ENCODE results near the gene FTH1.
A peak's percentile ranks its signal among the peaks of the same experiment; 100 is the strongest.
"Not testable (repeated sequence)": the region's sequence is repeated elsewhere in the genome, so short reads cannot be mapped to it uniquely, and the experiment has no call there.

The FTH1 gene

DNA sequence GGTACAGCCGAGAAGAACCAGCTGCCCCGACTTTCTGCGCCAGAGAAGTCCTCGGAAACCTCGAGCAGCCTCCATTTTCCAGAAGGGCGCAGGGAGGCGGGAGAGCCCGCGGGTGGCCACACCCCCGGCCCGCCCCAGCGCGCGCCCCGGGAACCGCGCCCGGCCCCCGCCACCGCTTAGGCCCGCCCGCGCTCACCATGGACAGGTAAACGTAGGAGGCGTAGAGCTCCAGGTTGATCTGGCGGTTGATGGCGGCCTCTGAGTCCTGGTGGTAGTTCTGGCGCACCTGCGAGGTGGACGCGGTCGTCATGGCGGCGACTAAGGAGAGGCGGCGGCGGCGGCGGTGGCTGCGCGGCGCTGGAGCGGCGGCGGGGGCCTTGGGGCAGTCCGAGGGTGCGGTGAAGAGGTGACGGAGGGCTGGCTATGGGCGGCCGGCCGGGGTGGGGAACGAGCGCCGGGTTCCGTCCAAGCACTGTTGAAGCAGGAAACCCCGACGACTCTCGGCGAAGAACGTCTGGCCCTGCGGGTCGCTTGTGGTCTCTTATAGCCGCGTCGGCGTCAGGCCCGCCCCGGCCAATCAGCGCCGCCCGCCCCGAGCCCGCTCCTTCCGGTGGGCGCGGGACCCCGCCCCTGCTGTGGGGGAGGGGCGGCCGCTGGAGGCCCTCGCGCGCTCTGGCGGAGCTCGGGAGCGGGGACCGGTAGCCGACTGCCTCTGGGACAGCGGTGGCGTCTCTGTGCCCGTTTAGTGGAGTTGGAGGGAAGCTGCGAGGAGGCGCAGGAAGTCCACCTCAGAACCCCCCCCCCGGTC, at the start of gene FTH1:
TSS of gene FTH1 (minus strand) at position 519 of the 808 bp plus-strand sequence. CDS start at position 310, 209 bp downstream.
- peak; percentile 87 for DNase-seq (ENCODE audit: low spot score)

DNA sequence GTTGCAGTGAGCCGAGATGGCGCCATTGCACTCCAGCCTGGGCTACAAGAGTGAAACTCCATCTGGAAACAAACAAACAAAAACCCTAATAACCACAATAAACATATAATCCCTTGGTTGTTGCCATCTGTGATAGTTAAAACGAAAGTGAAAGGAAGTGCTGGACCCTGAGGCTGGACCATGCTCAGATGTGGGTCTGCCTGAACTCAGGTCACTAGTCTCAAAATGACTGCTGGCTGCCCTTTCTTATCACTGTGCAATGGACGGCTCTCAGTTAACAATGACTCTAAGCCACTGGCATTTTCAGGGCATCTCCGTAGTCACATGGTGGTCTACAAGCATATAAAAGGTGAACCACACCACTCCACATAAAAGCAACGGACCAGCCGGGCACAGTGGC, 48.2 kb upstream of the FTH1 start:
- no peak for DNase-seq (ENCODE audit: low spot score)

DNA sequence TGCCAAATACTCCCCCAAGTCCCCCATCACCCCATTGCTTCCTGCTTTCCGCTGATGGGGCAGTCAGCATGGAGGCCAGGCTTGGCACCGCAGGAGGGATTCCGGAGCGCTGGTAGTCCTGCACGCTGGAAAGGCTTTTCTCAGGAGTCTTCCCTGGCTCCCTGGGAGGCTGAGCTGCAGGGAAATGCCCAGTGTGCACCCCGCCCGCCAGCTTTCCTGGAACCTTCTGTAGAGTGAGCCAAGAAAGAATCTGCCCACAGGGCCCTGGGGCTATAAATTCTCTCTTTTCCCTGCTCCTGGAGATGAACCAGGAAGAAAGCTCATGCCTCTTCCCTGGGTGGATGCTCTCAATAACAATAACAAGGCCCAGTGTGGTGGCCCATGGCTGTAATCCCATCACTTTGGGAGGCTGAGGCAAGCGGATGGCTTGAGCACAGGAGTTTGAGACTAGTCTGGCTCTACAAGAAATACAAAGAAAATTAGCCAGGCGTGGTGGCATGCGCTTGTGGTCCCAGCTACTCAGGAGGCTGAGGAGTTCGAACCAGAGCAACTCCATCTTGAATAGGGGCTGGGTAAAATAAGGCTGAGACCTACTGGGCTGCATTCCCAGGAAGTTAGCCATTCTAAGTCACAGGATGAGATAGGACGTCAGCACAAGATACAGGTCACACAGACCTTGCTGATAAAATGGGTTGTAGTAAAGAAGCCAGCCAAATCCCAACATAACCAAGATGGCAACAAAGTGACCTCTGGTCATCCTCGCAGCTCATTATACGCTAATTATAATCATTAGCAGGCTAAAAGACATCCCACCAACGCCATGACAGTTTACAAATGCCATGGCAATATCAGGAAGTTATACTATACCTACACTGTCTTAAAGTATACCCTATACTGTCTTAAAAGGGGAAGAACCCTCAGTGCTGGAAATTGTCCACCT, 46.4 kb upstream of the FTH1 start:
- DNase-seq (ENCODE audit: low spot score), result no peak

DNA sequence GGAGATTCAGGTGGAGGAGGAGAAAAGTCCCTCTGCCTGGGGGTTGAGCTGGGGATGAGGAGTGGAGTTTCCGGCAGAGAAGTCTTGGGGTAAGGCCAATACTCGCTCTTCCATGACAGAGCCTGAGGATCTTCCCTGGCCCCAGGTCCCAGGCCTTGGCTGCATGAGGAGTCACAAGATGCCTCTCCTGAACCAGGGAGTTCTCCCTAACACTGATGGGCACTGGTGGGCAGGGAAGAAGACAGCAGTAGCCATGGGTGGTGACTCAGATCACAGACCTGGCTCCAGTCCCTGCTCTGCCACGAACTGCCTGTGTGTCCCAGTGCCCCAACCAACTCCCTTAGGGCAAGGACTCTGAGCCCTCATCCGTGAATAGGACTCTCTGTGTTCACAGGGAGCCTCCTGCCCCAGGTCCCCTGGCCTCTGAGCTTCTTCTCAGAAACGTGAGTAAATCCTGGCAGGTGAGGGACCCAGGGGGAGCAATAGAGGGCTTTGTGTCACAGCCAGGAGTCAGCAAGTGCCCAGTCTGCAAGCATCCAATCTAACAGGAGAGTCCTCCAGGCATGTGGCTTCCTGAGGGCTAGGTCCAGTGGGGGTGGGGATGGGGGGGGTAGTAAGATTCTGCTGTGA, 45.5 kb upstream of the FTH1 start:
- no peak for DNase-seq (ENCODE audit: low spot score)

DNA sequence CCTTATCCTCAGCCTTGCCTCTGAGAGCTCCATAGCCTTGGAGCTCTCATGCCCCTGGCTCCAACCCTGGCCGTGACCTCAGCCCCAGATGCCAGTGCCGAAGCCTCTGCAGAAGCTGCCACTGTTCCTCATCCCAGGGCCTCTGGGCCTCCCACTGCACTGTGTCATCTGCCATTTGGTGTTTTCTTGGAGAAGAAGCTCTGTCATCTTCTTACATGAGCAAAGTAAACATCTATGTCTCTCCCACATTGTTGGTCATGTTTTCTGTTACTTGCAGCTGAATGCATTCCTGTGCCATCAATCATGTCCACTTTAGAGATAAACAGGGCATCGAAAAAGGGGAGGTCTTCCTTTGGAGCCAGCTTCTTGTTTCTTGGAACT, 45.0 kb upstream of the FTH1 start:
- no peak for DNase-seq (ENCODE audit: low spot score)

DNA sequence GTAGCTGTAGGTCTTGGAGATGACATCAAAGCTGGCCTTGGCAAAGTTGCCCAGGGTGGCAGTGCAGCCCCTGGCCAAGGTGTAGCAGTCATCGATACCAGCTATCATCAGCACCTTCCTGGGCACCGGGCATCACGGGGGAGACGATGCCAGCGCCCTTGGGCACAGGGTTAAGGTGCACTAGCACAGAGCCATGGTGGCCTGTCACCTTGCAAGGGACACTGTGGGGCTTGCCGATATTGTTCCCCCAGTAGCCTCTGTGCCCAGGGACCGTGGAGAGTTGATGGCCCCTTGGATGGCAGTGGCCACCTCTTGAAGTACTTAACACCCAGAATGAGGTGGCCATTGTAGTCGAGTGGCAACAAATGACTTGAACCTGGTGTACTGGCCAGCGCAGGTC, 44.4 kb upstream of the FTH1 start:
- DNase-seq (ENCODE audit: low spot score), result no peak

DNA sequence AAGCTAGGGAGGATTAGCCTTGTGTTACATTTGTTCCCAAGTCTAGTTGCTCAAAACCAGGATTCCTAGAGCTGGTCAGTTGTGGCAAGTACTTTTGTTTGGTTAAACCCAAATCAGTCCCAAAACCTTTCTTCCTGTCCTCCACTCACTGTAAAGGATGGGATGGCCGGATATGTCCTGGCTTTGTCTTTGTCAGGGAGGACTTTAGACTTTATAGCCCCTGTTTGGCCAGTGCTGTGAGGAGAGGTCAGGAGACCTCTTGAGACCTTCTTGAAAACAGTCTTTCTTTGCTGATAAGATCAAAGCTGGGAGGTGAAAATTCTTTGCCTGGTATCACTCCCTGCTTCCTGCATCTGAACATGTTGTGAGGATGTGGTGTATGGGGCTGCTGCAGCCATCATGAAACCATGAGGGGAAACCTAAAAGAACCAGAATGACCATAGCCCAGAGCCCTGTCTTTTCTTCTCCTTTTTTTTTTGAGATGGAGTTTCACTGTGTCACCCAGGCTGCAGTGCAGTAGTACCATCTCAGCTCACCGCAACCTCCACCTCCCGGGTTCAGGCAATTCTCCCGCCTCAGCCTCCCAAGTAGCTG, 43.6 kb upstream of the FTH1 start:
- DNase-seq (ENCODE audit: low spot score), result no peak

DNA sequence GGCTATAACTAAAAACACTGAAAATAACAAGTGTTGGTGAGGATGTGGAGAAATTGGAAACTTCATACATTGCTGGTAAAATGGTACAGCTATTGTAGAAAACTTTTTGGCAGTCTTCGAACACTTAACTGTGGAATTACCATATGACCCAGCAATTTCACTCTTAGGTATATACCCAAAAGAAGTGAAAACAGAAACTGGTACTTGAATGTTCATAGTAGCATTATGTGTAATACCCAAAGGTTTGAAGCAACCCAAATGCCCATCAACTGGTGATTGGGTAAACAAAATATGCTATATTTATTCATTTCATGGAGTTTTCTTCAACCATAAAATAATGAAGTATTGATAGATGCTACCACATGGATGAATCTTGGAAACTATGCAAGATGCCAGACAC, 40.8 kb upstream of the FTH1 start:
- no peak for DNase-seq (ENCODE audit: low spot score)

DNA sequence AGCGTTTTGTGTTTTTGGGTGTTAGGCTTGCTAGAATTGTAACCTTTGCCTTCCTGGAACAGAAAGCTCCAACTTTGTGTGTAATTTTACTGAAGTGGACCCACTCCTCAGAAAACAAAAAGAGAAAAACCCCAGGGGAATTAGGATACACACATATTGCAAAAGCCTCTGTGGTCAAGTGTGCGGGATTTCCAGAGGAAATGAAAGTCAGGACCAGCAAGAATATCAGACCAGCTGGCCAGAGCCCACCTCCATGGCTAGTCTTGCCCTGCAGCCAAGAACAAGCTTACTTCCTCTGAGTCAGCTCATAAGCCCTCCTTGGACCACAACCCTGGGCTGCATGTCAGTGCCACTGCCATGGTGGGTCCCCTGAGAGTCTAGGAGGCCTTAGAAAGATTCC, 37.0 kb upstream of the FTH1 start:
- DNase-seq (ENCODE audit: low spot score), result no peak

DNA sequence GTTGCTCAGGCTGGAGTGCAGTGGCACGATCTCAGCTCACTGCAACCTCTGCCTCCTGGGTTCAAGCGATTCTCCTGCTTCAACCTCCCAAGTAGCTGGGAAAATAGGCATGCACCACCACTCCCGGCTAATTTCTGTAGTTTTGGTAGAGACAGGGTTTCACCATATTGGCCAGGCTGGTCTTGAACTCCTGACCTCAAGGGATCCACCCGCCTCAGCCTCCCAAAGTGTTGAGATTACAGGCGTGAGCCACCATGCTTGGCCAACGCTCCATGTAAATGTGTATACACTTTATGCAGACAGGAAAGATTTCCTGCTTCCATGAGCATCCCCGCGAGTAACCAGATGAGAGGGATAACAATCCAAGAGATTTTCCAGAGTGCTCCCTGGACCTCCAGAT, 34.8 kb upstream of the FTH1 start:
- DNase-seq (ENCODE audit: low spot score), result not testable (repeated sequence)

DNA sequence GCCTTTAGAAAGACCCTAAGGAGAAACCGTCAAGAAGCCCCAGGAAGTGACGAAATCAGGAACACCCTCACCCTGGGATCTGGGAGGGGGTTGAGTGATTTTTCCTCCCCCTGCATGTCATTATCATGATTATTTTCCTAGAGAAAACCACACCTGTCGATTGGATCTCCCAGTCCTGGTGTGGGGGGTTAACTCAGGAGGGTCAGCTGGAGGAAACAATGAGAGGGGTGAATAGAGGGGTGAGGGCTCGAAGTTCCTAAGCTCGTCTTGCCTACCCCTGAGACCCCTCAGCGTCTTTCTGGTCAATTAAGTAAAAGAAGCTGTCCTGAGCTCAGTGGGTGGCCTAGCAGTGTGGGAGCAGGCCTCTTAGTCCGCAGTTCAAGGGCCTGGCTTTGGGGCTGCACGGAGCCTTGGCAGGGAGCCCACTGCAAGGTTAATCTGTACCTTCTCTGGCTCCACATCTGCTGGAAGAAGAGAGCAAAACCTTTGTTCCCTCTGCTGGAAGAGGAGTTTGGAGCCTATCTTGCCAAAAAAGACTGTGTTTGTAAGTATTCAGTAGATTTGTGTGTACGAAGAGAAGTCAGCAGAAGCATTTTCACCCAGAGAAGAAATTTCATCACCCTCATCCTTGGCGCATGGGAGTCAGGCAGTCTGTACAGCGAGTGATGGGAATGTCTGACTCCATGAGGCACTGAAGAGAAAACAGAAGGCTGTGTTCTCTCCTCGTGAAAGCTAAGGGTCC, 34.2 kb upstream of the FTH1 start:
- DNase-seq (ENCODE audit: low spot score), result no peak

DNA sequence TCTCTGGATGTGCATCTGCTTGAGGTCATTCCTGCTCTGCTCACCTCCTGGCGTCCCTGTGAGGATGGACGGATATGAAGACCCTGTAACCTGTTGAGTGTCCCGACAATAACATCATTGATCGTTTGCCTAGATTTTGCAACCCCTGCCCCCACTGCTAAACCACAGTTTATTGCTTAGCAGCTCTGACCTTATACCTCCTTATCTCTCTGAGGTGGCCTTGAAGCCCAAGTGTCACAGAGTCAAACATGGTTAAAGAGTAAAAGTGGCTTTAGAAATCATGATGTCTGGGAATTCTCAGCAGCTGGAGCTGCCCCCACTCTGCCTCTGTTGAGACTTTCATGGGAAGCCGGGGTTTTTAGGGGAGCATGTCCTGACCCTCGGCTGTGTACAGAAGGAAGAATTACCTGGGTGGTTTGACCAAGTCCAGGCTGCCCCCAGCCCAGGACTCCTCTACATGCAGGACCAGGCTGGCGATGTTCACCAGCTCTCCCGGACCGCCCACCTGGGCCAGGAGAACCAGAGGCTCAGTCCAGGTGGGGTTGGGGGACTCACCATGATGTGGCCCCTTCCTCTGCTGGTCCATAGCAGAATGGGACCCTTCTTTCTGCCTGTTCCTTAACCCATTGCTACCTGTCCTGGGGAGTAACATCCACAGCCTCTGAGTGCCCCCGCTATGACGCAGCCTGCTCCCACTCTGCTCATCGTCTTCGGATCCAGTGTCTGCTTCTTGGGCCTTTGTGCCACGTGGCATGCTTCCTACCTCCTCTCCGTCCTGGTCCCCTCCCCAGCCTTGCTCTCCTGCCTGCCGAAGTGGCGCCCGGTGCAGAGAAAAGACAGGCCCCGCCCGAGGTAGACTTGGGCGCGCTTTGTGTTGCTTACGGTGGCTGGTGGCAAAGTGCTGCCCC, 33.4 kb upstream of the FTH1 start:
- DNase-seq (ENCODE audit: low spot score), result no peak

DNA sequence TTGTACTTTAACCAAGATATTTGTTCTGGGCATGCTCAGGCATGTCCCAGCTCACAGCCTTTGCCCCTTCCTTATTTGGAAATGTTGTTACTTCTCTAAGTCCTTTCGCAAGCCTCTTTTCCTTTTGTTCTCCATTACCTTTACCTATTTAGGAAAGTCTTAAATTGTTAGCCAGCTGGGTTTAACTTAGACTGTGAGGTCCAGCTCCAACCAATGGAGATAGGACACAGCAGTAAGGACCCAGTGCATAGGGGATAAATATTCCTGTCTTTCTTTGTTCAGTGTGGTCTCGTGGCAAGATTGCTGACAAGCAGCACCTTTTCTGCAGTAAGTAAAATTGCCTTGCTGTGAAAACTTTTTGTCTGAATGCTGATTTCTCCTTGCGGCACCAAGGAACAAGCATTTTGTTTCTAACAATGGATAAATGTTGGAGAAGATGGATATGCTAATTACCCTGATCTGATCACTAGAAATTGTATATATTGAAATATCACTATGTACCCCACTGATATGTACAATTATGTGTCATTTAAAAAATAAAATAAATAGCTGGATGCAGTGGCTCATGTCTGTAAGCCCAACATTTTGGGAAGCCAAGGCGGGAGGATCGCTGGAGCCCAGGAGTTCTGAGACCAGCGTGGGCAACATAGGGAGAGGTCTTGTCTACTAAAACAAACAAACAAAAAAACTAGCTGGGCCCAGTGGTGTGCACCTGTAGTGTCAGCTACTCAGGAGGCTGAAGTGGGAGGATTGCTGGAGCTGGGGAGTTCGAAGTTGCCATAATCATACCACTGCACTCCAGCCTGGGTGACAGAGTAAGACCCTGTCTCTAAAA, 31.9 kb upstream of the FTH1 start:
- DNase-seq (ENCODE audit: low spot score), result no peak

DNA sequence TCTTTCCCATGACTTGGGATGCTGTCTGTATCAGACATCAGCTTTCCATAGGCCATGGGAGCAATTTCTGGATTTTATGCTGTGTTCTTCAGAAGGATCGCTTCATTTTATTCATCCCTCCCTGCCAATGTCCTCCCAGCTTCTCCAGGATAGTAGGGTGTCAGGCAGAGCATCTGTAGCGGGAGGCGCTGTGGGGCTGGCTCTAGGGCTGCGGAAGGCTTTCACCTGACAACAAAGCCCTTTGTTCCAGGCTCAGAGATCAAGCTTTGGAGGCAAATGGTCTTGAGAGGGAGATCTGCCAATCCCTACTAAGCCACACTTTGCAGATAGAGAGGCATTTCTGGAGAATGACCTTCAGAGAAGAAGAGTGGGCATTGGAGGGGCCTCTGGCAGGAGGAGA, 29.5 kb upstream of the FTH1 start:
- DNase-seq (ENCODE audit: low spot score), result no peak

DNA sequence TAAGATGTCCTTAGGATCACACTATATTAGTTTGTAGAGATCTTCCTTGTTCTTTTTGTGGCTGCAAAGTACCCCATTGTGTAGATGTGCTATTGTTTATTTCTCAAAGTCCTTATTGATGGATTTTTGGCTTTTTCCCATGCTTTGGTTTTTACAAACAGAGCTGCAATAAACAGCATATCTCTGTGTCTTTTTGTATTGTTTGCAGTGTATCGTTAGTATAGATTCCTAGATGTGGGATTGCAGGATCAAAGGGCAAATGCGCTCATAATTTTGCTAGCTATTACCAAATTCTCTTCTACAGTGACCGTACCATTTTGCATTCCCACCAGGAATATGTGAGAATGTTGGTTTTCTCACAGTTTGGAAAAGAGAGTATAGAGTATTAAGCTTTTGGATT, 27.5 kb upstream of the FTH1 start:
- no peak for DNase-seq (ENCODE audit: low spot score)

DNA sequence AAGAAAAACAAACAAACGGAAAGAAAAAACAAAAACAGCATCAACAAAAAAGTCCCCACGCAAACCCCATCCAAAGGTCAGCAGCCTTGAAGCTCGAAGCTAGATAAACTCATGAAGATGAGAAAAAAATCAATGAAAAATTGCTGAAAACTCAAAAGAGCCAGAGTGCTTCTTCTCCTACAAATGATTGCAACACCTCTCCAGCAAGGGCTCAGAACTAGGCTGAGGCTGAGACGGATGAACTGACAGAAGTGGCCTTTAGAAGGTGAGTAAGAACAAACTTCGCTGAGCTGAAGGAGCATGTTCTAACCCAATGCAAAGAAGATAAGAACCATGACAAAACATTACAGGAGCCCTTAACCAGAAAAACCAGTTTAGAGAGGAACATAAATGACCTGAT, 18.4 kb upstream of the FTH1 start:
- no peak for DNase-seq (ENCODE audit: low spot score)

DNA sequence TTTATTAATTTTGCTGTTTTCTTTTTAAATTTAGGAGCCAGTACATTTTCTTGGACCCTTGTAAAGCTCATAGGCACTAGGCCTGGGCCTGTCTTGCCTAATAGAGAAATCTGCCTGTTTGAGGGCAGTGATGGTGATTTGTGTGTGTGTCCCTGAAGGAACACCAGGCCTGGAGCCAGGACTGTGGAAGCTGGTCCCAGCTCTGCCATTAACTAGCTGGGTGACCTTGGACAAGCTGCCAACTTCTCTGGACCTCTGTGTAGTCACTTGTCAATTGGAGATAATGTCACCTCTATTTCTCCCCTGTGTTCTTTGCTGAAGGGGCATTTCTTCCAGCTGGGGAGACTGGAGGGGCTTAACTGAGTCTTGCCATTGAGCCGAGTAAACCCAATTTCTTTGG, 16.0 kb upstream of the FTH1 start:
- DNase-seq (ENCODE audit: low spot score), result no peak

DNA sequence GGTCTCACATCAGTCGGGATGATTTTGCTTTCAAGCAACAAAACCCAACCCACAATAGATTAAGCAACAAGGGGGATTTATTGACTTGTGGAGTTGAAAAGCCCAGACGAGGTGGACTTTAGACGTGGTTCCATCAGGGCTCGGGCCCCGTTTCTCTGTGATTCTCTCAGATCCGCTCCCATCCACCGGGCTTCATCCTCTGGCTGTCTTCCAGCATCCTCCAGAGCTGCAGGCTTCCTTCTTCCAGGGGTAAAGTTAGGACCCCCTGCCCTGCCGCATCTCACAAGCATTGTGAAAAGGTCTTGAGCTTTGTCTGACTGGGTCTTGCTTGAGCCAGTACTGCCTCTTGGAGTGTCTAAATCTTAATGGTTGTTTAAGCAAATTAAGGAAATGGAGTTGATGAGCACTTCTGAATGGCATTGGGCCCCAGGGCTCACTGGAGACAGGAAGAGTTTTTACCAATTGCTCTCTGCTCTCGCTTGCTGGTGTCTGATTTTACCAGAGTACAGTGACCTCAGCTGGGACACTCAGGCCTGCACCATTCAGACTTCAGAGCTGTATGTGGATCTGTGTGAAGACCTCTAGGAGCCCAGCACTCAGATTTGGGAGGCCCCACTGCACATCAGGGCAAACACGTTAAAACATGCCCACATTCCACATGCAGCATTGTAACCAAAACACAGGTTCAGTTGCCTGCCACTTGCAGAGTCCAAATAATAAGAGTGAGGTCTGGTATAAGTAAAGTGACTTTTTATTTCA, 13.5 kb upstream of the FTH1 start:
- DNase-seq (ENCODE audit: low spot score), result no peak

All from RKO (cell line).